Measurements from ENCODE around the gene CEP112.

Gene CEP112

DNA sequence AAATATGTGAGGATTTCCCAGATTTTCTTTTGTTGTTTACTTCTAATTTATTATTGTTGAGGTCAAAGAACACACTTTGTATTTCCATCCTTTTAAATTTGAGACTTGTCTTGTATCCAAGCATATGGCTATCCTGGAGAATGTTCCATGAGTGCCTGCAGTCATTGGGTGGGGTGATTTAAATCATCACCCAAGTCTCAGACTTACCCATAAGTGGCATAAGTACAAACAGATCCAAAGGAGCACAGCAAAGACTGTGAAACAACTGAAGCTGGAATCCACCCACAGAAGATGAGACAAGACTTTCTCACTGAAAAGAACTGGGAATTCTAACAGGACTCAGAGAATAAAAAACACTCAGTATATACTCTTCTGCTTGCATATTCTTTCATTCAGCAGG lies 239.9 kb downstream of the CEP112 start:
- Histone ChIP-seq H3F3A (ENCODE audit: insufficient read depth, low read length) (no peaks in the 10 kb centered on the region), H3K27me3 (replicated peaks; ENCODE audit: insufficient read depth, low read length) (no peaks in the 10 kb centered on the region), H3K27ac (ENCODE audit: low read length) (no peak overlapping the region), H2AFZ (ENCODE audit: low read length) (no peak overlapping the region), H3K36me3 (replicated peaks; ENCODE audit: insufficient read depth, low read length) (no peaks in the 10 kb centered on the region), H3K9me3 (replicated peaks; ENCODE audit: insufficient read depth, low read length) (no peaks in the 10 kb centered on the region), H3K9ac (ENCODE audit: low read length) (no peak overlapping the region), H3K4me3 (ENCODE audit: low read length) (no peak overlapping the region), H3K4me2 (ENCODE audit: low read depth, low read length) (no peak overlapping the region), H3K9me2 (replicated peaks; ENCODE audit: insufficient read depth, low read length) (no peaks in the 10 kb centered on the region), H3K4me1 (ENCODE audit: low read length) (no peaks in the 10 kb centered on the region), H4K20me1 (ENCODE audit: insufficient read depth, low read length) (no peaks in the 10 kb centered on the region), H3K79me2 (ENCODE audit: low read length) (no peaks in the 10 kb centered on the region)
- TF ChIP-seq EZH2phosphoT487 (IDR thresholded peaks at IDR 0.05; ENCODE audit: low read length) (no peak), EZH2 (optimal IDR thresholded peaks at IDR 0.05; ENCODE audit: low read depth, low read length) (no peak)
- TF ChIP-seq, protein P1, sequence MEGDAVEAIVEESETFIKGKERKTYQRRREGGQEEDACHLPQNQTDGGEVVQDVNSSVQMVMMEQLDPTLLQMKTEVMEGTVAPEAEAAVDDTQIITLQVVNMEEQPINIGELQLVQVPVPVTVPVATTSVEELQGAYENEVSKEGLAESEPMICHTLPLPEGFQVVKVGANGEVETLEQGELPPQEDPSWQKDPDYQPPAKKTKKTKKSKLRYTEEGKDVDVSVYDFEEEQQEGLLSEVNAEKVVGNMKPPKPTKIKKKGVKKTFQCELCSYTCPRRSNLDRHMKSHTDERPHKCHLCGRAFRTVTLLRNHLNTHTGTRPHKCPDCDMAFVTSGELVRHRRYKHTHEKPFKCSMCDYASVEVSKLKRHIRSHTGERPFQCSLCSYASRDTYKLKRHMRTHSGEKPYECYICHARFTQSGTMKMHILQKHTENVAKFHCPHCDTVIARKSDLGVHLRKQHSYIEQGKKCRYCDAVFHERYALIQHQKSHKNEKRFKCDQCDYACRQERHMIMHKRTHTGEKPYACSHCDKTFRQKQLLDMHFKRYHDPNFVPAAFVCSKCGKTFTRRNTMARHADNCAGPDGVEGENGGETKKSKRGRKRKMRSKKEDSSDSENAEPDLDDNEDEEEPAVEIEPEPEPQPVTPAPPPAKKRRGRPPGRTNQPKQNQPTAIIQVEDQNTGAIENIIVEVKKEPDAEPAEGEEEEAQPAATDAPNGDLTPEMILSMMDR (IDR thresholded peaks at IDR 0.05; ENCODE audit: low read length), result no peak
- no peak for DNase-seq

DNA sequence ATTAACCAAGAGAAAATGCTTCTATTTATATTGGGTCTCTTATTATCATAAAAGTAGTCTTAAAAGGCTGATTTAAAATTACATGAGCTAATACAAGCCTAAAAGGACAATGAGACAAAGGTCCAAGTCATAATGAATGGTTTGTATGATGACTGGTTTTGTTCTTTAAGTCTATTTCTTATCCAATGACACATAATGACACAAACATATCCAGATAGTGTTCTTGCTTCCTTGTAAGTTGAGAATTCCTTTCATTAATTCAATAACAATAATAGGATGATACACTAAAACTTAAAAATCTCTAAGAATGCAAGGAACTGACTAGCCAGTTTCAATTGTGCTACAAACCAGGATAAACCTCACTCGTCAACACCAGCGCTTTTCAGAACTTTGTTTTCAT lies 244.1 kb downstream of the CEP112 start:
- H3K9me3 ChIP-seq (replicated peaks; ENCODE audit: insufficient read depth, low read length), result no peaks in the 10 kb centered on the region
- H4K20me1 ChIP-seq (ENCODE audit: insufficient read depth, low read length), result no peaks in the 10 kb centered on the region
- no peaks in the 10 kb centered on the region for H3K4me1 ChIP-seq (ENCODE audit: low read length)
- no peak overlapping the region for H3K4me2 ChIP-seq (ENCODE audit: low read depth, low read length)
- no peak for DNase-seq
- H3K4me3 ChIP-seq (ENCODE audit: low read length), result no peak overlapping the region
- no peaks in the 10 kb centered on the region for H3K36me3 ChIP-seq (replicated peaks; ENCODE audit: insufficient read depth, low read length)
- H3K27ac ChIP-seq (ENCODE audit: low read length), result no peak overlapping the region
- no peak overlapping the region for H2AFZ ChIP-seq (ENCODE audit: low read length)
- no peaks in the 10 kb centered on the region for H3F3A ChIP-seq (ENCODE audit: insufficient read depth, low read length)
- H3K9me2 ChIP-seq (replicated peaks; ENCODE audit: insufficient read depth, low read length), result no peaks in the 10 kb centered on the region
- no peaks in the 10 kb centered on the region for H3K79me2 ChIP-seq (ENCODE audit: low read length)
- H3K9ac ChIP-seq (ENCODE audit: low read length), result no peak overlapping the region
- TF ChIP-seq EZH2 (optimal IDR thresholded peaks at IDR 0.05; ENCODE audit: low read depth, low read length), result no peak
- TF ChIP-seq, protein P1 (IDR thresholded peaks at IDR 0.05; ENCODE audit: low read length), result no peak
- TF ChIP-seq EZH2phosphoT487 (IDR thresholded peaks at IDR 0.05; ENCODE audit: low read length), result no peak
- no peaks in the 10 kb centered on the region for H3K27me3 ChIP-seq (replicated peaks; ENCODE audit: insufficient read depth, low read length)

DNA sequence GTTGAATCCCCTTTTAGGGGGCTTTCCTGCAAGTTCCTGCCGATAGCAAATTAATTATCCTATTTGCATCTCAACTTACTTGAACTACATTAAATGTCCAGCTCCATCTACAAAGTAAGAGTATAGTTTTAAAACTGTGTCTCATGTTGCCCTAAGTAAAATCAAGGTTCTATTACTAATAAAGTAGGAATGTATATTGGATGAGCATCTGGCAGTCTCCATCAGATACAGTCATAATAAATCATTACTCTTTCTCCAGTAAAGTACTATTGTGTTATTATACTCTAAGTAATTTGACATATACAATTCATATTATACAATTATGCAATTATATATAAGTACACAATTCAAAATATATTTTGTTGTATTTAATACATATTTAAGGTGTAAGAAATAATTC lies 249.3 kb downstream of the CEP112 start:
- Histone ChIP-seq H3K4me2 (ENCODE audit: low read depth, low read length) (no peak overlapping the region), H3K4me3 (ENCODE audit: low read length) (no peak overlapping the region), H3K9me2 (replicated peaks; ENCODE audit: insufficient read depth, low read length) (no peaks in the 10 kb centered on the region), H3K9ac (ENCODE audit: low read length) (no peak overlapping the region), H3K9me3 (replicated peaks; ENCODE audit: insufficient read depth, low read length) (no peaks in the 10 kb centered on the region), H3K36me3 (replicated peaks; ENCODE audit: insufficient read depth, low read length) (no peaks in the 10 kb centered on the region), H4K20me1 (ENCODE audit: insufficient read depth, low read length) (no peaks in the 10 kb centered on the region), H3K4me1 (ENCODE audit: low read length) (no peaks in the 10 kb centered on the region), H3K27ac (ENCODE audit: low read length) (no peak overlapping the region), H3K79me2 (ENCODE audit: low read length) (no peaks in the 10 kb centered on the region), H3F3A (ENCODE audit: insufficient read depth, low read length) (no peaks in the 10 kb centered on the region), H2AFZ (ENCODE audit: low read length) (no peak overlapping the region), H3K27me3 (replicated peaks; ENCODE audit: insufficient read depth, low read length) (no peaks in the 10 kb centered on the region)
- TF ChIP-seq, protein P1 (IDR thresholded peaks at IDR 0.05; ENCODE audit: low read length), result no peak
- TF ChIP-seq EZH2 (optimal IDR thresholded peaks at IDR 0.05; ENCODE audit: low read depth, low read length) (no peak), EZH2phosphoT487 (IDR thresholded peaks at IDR 0.05; ENCODE audit: low read length) (no peak)
- DNase-seq, result no peak

Measured in MM.1S (cell line).